GM19397 (cell line): ENCODE results near the gene SNAP29.
"Not testable (repeated sequence)": the region's sequence is repeated elsewhere in the genome, so short reads cannot be mapped to it uniquely, and the experiment has no call there.

Experiments used
- ATAC-seq: cut with Tn5 transposase; IDR thresholded peaks from one replicate; pipeline ENCODE4 v1.9.1; 2021; ENCODE audit warnings: mild to moderate bottlenecking, moderate library complexity; ENCODE audit not compliant: unreplicated experiment

The SNAP29 gene

GRCh38 chr22:20897737-20898136, 38.9 kb downstream of the SNAP29 start:
- not testable (repeated sequence) for ATAC-seq

GRCh38 chr22:20899827-20900423, 41.1 kb downstream of the SNAP29 start:
- no peak for ATAC-seq

- not testable (repeated sequence) for ATAC-seq
Observed at GRCh38 chr22:20901093-20902033, 42.6 kb downstream of the SNAP29 start.

- no peak for ATAC-seq
Observed at GRCh38 chr22:20903093-20903492, 44.3 kb downstream of the SNAP29 start.

- no peak for ATAC-seq
Observed at GRCh38 chr22:20904008-20904979, 45.5 kb downstream of the SNAP29 start.

- no peak for ATAC-seq
Observed at GRCh38 chr22:20904980-20905355, 46.2 kb downstream of the SNAP29 start.

- no peak for ATAC-seq
Observed at GRCh38 chr22:20905415-20906386, 46.9 kb downstream of the SNAP29 start.

GRCh38 chr22:20906387-20906767, 47.6 kb downstream of the SNAP29 start:
- ATAC-seq: no peak

GRCh38 chr22:20908717-20909116, 49.9 kb downstream of the SNAP29 start:
- ATAC-seq: not testable (repeated sequence)

GRCh38 chr22:20909543-20910303, 50.9 kb downstream of the SNAP29 start:
- no peak for ATAC-seq

- ATAC-seq: no peak
Observed at GRCh38 chr22:20912494-20912893, 53.7 kb downstream of the SNAP29 start.

GRCh38 chr22:20916916-20917810, 58.4 kb downstream of the SNAP29 start, which contains the start of gene CRKL:
Gene CRKL (plus strand): TSS chr22:20917407. CDS start chr22:20917935, 528 bp downstream.
- peak; percentile 94 for ATAC-seq

GRCh38 chr22:20918663-20919218, 59.9 kb downstream of the SNAP29 start:
- no peak for ATAC-seq

- ATAC-seq: no peak
Observed at GRCh38 chr22:20919718-20920117, 60.9 kb downstream of the SNAP29 start.

- no peak for ATAC-seq
Observed at GRCh38 chr22:20920881-20921203, 62.0 kb downstream of the SNAP29 start.

GRCh38 chr22:20922141-20922751, 63.4 kb downstream of the SNAP29 start:
- ATAC-seq: no peak

GRCh38 chr22:20926243-20926642, 67.4 kb downstream of the SNAP29 start:
- ATAC-seq: no peak
